GM12874 (cell line): ENCODE results near the gene RELN.

Source experiments
- TF ChIP-seq, protein P1 (sequence below): IDR thresholded peaks from 2 replicates; pipeline ENCODE4 v1.5.1; 2011; ENCODE audit warnings: low read depth, mild to moderate bottlenecking, control low read depth, low read length, moderate library complexity; ENCODE audit not compliant: insufficient read depth

The RELN gene

DNA sequence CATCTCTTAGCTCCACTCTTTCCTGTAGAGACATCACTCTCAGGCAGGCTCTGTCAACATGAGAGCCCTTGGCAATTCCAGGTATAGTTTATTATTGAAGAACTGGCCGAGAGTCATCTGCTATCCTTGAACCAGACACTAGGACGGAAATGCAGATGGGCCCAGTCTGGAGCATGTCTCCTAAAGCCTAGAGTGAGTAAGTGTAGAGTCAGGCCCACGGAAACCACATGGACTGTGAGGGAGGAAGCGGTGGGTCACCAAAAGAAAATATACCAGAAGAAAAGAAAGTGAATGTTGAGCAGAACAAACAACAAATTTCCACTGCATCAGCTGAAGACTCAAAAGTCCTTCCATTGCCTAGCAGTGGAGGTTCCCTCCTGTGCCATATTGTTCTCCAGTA lies 15.7 kb upstream of the RELN start:
- TF ChIP-seq, protein P1, sequence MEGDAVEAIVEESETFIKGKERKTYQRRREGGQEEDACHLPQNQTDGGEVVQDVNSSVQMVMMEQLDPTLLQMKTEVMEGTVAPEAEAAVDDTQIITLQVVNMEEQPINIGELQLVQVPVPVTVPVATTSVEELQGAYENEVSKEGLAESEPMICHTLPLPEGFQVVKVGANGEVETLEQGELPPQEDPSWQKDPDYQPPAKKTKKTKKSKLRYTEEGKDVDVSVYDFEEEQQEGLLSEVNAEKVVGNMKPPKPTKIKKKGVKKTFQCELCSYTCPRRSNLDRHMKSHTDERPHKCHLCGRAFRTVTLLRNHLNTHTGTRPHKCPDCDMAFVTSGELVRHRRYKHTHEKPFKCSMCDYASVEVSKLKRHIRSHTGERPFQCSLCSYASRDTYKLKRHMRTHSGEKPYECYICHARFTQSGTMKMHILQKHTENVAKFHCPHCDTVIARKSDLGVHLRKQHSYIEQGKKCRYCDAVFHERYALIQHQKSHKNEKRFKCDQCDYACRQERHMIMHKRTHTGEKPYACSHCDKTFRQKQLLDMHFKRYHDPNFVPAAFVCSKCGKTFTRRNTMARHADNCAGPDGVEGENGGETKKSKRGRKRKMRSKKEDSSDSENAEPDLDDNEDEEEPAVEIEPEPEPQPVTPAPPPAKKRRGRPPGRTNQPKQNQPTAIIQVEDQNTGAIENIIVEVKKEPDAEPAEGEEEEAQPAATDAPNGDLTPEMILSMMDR, result no peak

- TF ChIP-seq, protein P1, result no peak
These were observed 7.2 kb upstream of the RELN start for GRCh38 chr7:103996639-103997038.

- TF ChIP-seq, protein P1, result no peak
These were observed 6.6 kb upstream of the RELN start for GRCh38 chr7:103996017-103996551.

DNA sequence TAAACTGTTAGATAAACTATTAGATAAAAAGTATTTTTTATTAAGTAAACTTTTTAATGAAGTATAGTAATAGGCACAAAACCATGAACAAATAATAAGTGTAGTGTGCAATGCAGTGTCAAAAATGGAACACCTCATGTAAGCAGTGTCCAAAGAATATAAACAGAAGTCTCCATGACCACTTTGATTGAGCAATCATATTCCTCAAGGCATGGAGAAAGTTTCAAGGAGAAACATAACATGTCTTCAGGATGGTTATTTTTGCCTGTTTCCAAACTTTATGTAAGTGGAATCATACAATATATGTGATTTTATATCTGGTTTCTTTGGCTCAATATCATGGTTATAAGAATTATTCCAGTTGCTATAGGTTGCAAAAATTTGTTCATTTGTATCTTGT lies 6.1 kb upstream of the RELN start:
- TF ChIP-seq, protein P1, result no peak

DNA sequence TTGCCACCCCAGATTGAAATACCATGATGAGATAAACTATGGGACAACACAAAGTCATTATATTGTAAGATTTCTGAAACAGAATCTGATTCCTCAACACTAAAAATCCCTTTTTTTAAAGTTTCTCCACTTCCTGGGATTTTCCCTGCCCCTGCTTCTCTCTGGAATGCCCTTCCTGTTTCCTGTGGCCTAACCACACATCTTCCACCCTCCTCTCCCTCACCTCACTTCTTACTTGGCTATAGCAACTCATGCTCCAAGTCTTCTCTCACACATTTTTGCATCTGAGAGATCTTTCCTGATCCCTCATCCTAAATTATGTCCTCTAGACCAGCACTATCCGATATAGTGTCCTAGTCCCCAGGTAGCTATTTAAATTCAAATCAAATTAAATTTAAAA lies 4.1 kb upstream of the RELN start:
- TF ChIP-seq, protein P1, result no peak

- TF ChIP-seq, protein P1, result no peak
These were observed 1.9 kb upstream of the RELN start for GRCh38 chr7:103991406-103991805.

DNA sequence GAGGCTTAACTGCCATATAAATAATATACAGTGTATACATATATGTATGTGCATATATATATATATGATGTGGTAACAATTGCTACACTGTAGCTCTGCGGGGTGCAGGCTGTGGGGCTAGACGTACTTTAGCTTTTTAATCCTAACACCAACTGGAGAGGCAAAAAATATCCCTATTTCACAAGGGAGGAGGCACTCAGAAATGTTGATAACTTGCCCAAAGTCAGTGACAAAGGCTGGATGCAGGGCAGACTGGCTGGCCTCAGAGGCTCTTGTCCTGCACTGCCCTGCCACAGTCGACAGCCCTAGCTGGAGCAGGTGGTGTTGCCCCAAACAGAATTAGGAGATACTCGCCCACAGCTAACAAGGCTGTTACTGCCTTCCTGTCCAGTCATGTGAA lies 1.5 kb upstream of the RELN start:
- TF ChIP-seq, protein P1, result no peak
